ENCODE data around the gene CA4.

- TF ChIP-seq CTCF (IDR thresholded peaks at IDR 0.05) (no peak), EZH2 (IDR thresholded peaks at IDR 0.05; ENCODE audit: borderline replicate concordance, insufficient read depth, low read depth, low read length, poor library complexity, severe bottlenecking) (no peak)
Measured at GRCh38 chr17:60174035-60174434, 24.3 kb downstream of the CA4 start.
